BE2C (cell line): ENCODE results near the gene VAV2.

Source experiments
- DNase-seq: peaks from one replicate; pipeline ENCODE4 v3.0.0-alpha.2; 2020
- H3K27me3 ChIP-seq: fragments of 250-450 bp; sonication (Bioruptor Pico); 2 replicates; pipeline ENCODE4 v1.5.1; 2020; ENCODE audit warnings: mild to moderate bottlenecking
- H3K36me3 ChIP-seq: fragments of 250-450 bp; sonication (Bioruptor Pico); 2 replicates; pipeline ENCODE4 v1.5.1; 2020; ENCODE audit warnings: mild to moderate bottlenecking
- H3K4me1 ChIP-seq: fragments of 250-450 bp; sonication (Bioruptor Pico); 2 replicates; pipeline ENCODE4 v1.5.1; 2020
- H3K4me3 ChIP-seq: 2 replicates; pipeline ENCODE4 v1.5.1; 2011; ENCODE audit warnings: low read depth, low read length
- H3K9me3 ChIP-seq: fragments of 250-450 bp; sonication (Bioruptor Pico); 2 replicates; pipeline ENCODE4 v1.5.1; 2020
- CTCF ChIP-seq: IDR thresholded peaks from 2 replicates; pipeline ENCODE4 v1.5.1; 2012; ENCODE audit warnings: mild to moderate bottlenecking, low read depth, low read length

Gene VAV2

GRCh38 chr9:133726401-133727276 is 265.5 kb downstream of the VAV2 start:
- TF ChIP-seq CTCF, result peak; percentile 84

GRCh38 chr9:133725886-133726285 is 266.2 kb downstream of the VAV2 start:
- no peak for DNase-seq
- H3K27me3 ChIP-seq, result no peaks in the 10 kb centered on the region

More at GRCh38 chr9:133726401-133727276, 265.5 kb downstream of the VAV2 start:
- H3K27me3 ChIP-seq, result no peaks in the 10 kb centered on the region
- H3K9me3 ChIP-seq, result no peaks in the 10 kb centered on the region
- DNase-seq, result peak; percentile 82
- H3K4me3 ChIP-seq, result no peak overlapping the region
- peaks cover 5% of the 10 kb centered on the region for H3K4me1 ChIP-seq
- H3K36me3 ChIP-seq, result no peaks in the 10 kb centered on the region

GRCh38 chr9:133718563-133719315 is 273.4 kb downstream of the VAV2 start:
- Histone ChIP-seq H3K9me3 (no peaks in the 10 kb centered on the region), H3K27me3 (no peaks in the 10 kb centered on the region), H3K36me3 (no peaks in the 10 kb centered on the region), H3K4me3 (no peak overlapping the region), H3K4me1 (peaks cover 28% of the 10 kb centered on the region)
- no peak for DNase-seq
- TF ChIP-seq CTCF, result no peak

More at GRCh38 chr9:133725886-133726285, 266.2 kb downstream of the VAV2 start:
- H3K4me1 ChIP-seq, result peaks cover 5% of the 10 kb centered on the region
- no peak for TF ChIP-seq CTCF
- H3K4me3 ChIP-seq, result no peak overlapping the region
- H3K36me3 ChIP-seq, result no peaks in the 10 kb centered on the region
- no peaks in the 10 kb centered on the region for H3K9me3 ChIP-seq

- Histone ChIP-seq H3K36me3 (no peaks in the 10 kb centered on the region), H3K4me3 (no peak overlapping the region)
- no peak for TF ChIP-seq CTCF
These were observed 274.8 kb downstream of the VAV2 start for GRCh38 chr9:133717113-133718031.

GRCh38 chr9:133716564-133717112 is 275.5 kb downstream of the VAV2 start:
- Histone ChIP-seq H3K36me3 (no peaks in the 10 kb centered on the region), H3K4me1 (peaks cover 38% of the 10 kb centered on the region), H3K9me3 (no peaks in the 10 kb centered on the region), H3K4me3 (no peak overlapping the region), H3K27me3 (no peaks in the 10 kb centered on the region)
- DNase-seq, result peak; percentile 27
- no peak for TF ChIP-seq CTCF

More at GRCh38 chr9:133717113-133718031, 274.8 kb downstream of the VAV2 start:
- H3K27me3 ChIP-seq, result no peaks in the 10 kb centered on the region
- no peaks in the 10 kb centered on the region for H3K9me3 ChIP-seq
- DNase-seq, result peak; percentile 11
- H3K4me1 ChIP-seq, result peaks cover 35% of the 10 kb centered on the region
